DMS153 treated with DMSO at 0.1 percent for 48 hours (cell line): ENCODE data around the gene DDIAS.
"Not testable (repeated sequence)": the region's sequence is repeated elsewhere in the genome, so short reads cannot be mapped to it uniquely, and the experiment has no call there.

Experiments
- DNase-seq: peaks from one replicate; lab custom pipeline; 2025; ENCODE audit not compliant: unreplicated experiment; lab: John Stamatoyannopoulos, UW

Gene DDIAS

DNA sequence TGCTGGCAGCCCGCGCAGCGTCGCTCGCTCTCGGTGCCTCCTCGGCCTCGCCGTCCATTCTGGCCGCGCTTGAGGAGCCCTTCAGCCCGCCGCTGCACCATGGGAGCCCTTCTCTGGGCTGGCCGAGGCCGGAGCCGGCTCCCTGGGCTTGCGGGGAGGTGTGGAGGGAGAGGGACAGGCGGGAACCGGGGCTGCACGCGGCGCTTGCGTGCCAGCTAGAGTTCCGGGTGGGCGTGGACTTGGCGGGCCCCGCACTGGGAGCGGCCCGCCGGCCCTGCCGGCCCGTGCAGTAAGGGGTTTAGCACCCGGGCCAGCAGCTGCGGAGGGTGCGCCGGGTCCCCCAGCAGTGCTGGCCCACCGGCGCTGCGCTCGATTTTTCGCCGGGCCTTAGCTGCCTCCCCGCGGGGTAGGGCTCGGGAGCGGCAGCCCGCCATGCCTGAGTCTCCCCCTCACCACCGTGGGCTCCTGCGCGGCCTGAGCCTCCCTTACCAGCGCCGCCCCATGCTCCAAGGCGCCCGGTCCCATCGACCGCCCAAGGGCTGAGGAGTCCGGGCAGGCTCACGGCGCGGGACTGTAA is 69.1 kb downstream of the DDIAS start:
- DNase-seq, result not testable (repeated sequence)

GRCh38 chr11:82971519-82971946 is 70.0 kb downstream of the DDIAS start:
- DNase-seq, result not testable (repeated sequence)

DNA sequence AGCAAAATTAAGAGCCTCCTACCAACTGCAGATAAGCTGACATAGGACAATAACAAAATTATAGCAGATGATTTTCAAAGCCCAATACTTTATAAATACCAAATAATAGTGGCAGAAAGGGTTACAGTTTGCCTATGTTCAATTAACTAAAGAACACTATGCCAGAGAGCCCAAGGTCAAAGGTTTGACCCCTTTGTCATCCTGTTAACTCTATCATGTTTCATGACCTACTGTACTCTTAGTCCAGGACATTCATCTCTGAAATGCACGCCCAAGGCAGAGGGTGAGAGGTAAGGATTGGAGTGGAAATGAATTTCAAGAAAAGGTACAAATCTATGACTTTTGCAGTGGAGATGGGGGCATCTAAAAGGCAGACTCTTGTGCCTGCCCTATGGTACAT is 70.6 kb downstream of the DDIAS start:
- no peak for DNase-seq

GRCh38 chr11:82974135-82974534 is 72.6 kb downstream of the DDIAS start:
- no peak for DNase-seq

DNA sequence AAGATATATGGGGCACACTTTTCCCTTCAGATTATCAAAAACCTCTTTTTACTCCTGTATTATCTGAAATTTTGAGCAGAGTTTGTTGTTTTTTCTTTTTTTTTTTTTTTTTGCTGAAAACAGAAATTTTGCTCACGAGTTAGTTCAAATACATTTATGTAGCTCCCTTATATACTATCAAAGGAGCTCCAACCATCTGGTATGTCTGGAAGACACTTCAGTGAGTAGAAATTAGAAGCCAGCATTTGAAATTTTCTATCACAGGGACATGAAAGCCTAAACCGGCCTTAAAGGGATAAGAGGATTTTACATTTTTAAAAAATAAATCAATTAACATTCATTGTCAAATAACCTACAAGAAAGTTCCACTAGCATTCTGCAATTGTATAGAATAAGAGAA is 73.3 kb downstream of the DDIAS start:
- no peak for DNase-seq

DNA sequence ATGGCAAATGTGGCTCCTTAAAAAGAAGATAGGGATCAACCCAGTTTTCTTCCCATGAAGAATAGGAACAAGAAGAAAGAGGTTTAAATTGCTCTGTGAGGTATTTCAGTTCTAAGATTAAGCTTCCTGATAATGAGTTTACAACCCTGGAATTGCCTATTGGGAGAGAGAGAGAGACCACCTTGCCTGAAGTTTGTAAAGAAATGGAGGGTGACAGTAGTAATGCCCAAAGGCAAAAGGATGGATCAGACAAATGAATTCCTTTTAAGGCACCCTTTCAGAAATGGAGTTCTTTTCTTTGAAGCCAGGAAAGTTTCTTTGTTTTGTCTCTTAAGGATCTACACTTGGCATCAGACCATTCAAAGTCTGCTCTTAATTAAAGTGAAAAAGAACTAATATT is 74.3 kb downstream of the DDIAS start:
- DNase-seq, result no peak

DNA sequence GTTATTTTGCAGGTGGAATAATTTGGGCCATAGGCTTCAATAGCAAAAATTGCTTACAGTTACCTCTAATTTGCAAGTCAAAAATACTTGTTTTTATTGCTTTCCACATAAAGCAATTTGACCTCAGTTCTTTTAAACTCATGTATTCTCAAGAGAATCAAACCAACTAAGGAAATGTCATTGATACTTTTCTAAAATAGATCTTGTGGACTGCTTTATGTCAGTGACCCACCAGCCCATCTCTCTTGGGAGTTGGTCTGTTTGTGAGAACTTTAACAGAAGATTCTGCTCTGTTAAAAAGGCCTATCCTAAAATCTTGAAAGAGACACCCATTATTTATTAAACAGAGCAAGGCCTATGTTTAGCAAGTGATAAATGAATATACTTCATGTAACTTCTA is 75.2 kb downstream of the DDIAS start:
- DNase-seq, result no peak

DNA sequence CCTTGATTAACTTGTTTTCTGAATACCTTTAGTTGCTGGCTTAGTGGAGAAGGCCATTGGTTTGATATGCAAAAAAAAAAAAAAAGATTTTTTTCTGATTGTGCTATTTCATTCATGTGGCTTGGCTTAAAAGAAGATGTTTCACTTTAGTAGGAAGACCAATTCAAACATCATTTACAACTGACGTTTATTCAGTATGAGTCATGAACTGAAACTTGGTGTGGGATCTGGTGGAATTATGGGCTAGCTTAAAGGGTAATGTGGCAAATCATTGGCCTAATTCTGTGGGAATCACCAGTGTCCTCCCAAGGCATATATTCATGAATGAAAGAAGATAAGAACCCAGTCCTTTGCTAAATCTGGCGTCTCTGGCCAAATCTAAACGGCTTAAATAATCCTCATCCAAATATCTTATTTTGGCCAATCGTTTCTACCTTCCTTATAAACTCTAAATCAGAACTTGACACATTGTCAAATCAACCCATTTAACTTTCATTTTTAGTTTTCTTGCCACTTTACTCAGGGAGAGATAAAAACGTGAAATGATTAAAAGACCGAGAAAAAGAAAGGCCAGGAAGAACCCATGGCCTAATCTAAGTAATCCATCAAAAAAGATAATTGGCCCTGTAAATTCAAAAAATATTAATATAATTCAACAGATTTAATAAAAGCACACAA is 77.0 kb downstream of the DDIAS start:
- no peak for DNase-seq

DNA sequence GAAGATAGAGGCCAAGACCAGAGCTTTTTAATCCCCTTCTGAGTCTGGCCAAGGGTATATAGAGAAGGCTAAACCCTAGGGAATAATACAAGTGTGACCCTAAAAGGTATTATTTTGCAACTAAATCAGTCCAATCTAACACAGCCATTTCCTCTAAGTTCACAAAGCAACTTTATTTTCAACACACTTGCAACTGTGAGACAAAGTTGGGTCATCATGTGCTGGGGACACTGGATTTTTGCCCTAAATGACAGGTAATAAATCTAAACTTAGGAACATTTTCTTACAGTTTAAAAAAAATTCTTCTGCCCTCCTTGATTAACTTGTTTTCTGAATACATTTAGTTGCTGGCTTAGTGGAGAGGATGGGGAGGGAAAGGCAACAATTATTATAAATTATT is 78.3 kb downstream of the DDIAS start:
- DNase-seq, result no peak

GRCh38 chr11:82980292-82980691 is 78.8 kb downstream of the DDIAS start:
- no peak for DNase-seq

DNA sequence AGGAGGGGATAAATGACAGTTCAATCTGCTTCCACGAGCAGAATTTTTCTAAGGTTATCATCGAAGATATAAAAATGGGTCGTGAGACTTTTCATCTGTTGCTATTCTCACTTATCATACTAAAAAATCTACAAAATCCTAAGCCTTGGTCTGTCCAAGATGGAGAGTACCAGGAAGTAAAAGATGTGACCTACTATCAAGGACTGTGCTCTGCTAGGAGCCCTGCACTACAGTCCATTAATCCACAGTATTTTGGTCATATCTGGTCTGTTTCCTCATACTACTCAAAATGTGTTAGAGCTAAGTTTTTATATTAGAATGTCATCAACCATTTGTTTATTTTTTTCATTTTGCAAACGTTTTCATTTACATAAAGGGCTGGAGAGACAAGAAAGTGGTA is 79.4 kb downstream of the DDIAS start:
- DNase-seq, result no peak

GRCh38 chr11:82981852-82982251 is 80.3 kb downstream of the DDIAS start:
- DNase-seq, result no peak
